HuH-7 (cell line): ENCODE data around the gene CSNK1G1.
A peak's percentile ranks its signal among the peaks of the same experiment; 100 is the strongest.
"Not testable (repeated sequence)": the region's sequence is repeated elsewhere in the genome, so short reads cannot be mapped to it uniquely, and the experiment has no call there.

Source experiments
- DNase-seq: peaks from one replicate; pipeline ENCODE4 v3.0.0; 2011; ENCODE audit warnings: low spot score

CSNK1G1 gene

GRCh38 chr15:64355944-64356709 is at the start of gene CSNK1G1:
TSS of gene CSNK1G1 (minus strand) at chr15:64356173. CDS start at chr15:64300499, 55,674 bp downstream.
- peak; percentile 86 for DNase-seq

- DNase-seq, result no peak
Observed at GRCh38 chr15:64400583-64400982, 44.6 kb upstream of the CSNK1G1 start.

GRCh38 chr15:64398575-64398974 is 42.6 kb upstream of the CSNK1G1 start:
- DNase-seq, result no peak

GRCh38 chr15:64396789-64397188 is 40.8 kb upstream of the CSNK1G1 start:
- no peak for DNase-seq

- DNase-seq, result not testable (repeated sequence)
Observed at GRCh38 chr15:64392471-64392870, 36.5 kb upstream of the CSNK1G1 start.

- DNase-seq, result no peak
Observed at GRCh38 chr15:64389036-64389435, 33.1 kb upstream of the CSNK1G1 start.

- peak; percentile 89 for DNase-seq
Observed at GRCh38 chr15:64387562-64388168, 31.7 kb upstream of the CSNK1G1 start, which contains the start of gene TRIP4. TSS of gene TRIP4 (plus strand) at chr15:64387836. CDS start at chr15:64387864, 28 bp downstream.

GRCh38 chr15:64386291-64386690 is 30.3 kb upstream of the CSNK1G1 start:
- no peak for DNase-seq

GRCh38 chr15:64383760-64384159 is 27.8 kb upstream of the CSNK1G1 start:
- DNase-seq, result no peak

GRCh38 chr15:64381000-64381751 is 25.2 kb upstream of the CSNK1G1 start, which contains the start of gene PCLAF:
TSS of gene PCLAF (minus strand) at chr15:64381441. CDS start at chr15:64381371, 70 bp downstream.
- peak; percentile 95 for DNase-seq

GRCh38 chr15:64380130-64380870 is 24.3 kb upstream of the CSNK1G1 start:
- DNase-seq, result peak; percentile 12

GRCh38 chr15:64379216-64379960 is 23.4 kb upstream of the CSNK1G1 start:
- DNase-seq, result no peak

- DNase-seq, result no peak
Observed at GRCh38 chr15:64373360-64373759, 17.4 kb upstream of the CSNK1G1 start.

GRCh38 chr15:64371383-64371782 is 15.4 kb upstream of the CSNK1G1 start:
- not testable (repeated sequence) for DNase-seq

- no peak for DNase-seq
Observed at GRCh38 chr15:64369078-64369607, 13.2 kb upstream of the CSNK1G1 start.

- no peak for DNase-seq
Observed at GRCh38 chr15:64361259-64361658, 5.3 kb upstream of the CSNK1G1 start.

GRCh38 chr15:64356710-64357040 is 702 bp upstream of the CSNK1G1 start:
- DNase-seq, result no peak

- peak; percentile 12 for DNase-seq
Observed at GRCh38 chr15:64355348-64355943, 527 bp downstream of the CSNK1G1 start.

GRCh38 chr15:64354688-64355344 is 1.2 kb downstream of the CSNK1G1 start:
- DNase-seq, result no peak

- no peak for DNase-seq
Observed at GRCh38 chr15:64351265-64351664, 4.7 kb downstream of the CSNK1G1 start.
